SK-N-SH treated with all-trans-retinoic acid at 6 μM for 48 hours (cell line): ENCODE measurements around the gene MYO7A.

Experiments
- ATAC-seq: fragments of 200-7000 bp; cut with Tn5 transposase; 3 replicates; pipeline ENCODE4 v1.9.1; 2020; ENCODE audit warnings: mild to moderate bottlenecking, moderate library complexity
- ARNTL ChIP-seq: fragments of 450-650 bp; formaldehyde crosslinking; IDR thresholded peaks from 2 replicates; pipeline ENCODE4 v1.5.0; 2020; ENCODE audit warnings: low read depth, mild to moderate bottlenecking, moderate library complexity, borderline replicate concordance
- BACH2 ChIP-seq: fragments of 250-450 bp; sonication (Bioruptor Pico); IDR thresholded peaks from 2 replicates; pipeline ENCODE4 v1.9.0; 2021; ENCODE audit warnings: mild to moderate bottlenecking, borderline replicate concordance
- CSDC2 ChIP-seq: fragments of 250-450 bp; sonication (Bioruptor Pico); IDR thresholded peaks from 2 replicates; pipeline ENCODE4 v1.5.0; 2020; ENCODE audit warnings: mild to moderate bottlenecking, moderate library complexity
- CSRNP3 ChIP-seq: fragments of 250-450 bp; sonication (Bioruptor Pico); IDR thresholded peaks from 2 replicates; pipeline ENCODE4 v1.5.1; 2021; ENCODE audit warnings: mild to moderate bottlenecking, moderate library complexity
- ESRRG ChIP-seq: fragments of 250-450 bp; sonication (Bioruptor Pico); IDR thresholded peaks from 2 replicates; pipeline ENCODE4 v1.6.1; 2021; ENCODE audit warnings: mild to moderate bottlenecking
- GLIS3 ChIP-seq: fragments of 250-450 bp; sonication (Bioruptor Pico); IDR thresholded peaks from 2 replicates; pipeline ENCODE4 v1.5.0; 2020; ENCODE audit warnings: mild to moderate bottlenecking, moderate library complexity
- ISL1 ChIP-seq: fragments of 250-450 bp; sonication (Bioruptor Pico); IDR thresholded peaks from 2 replicates; pipeline ENCODE4 v2.1.2; 2022; ENCODE audit warnings: mild to moderate bottlenecking, moderate library complexity
- PATZ1 ChIP-seq: fragments of 250-450 bp; sonication (Bioruptor Pico); IDR thresholded peaks from 2 replicates; pipeline ENCODE4 v1.8.0; 2020; ENCODE audit warnings: mild to moderate bottlenecking, moderate library complexity, borderline replicate concordance
- POU6F1 ChIP-seq: fragments of 250-450 bp; sonication (Bioruptor Pico); IDR thresholded peaks from 2 replicates; pipeline ENCODE4 v1.8.0; 2021; ENCODE audit warnings: low read depth, mild to moderate bottlenecking, moderate library complexity, borderline replicate concordance
- PPARA ChIP-seq: fragments of 250-450 bp; sonication (Bioruptor Pico); IDR thresholded peaks from 2 replicates; pipeline ENCODE4 v1.5.0; 2020; ENCODE audit warnings: mild to moderate bottlenecking, borderline replicate concordance
- RARB ChIP-seq: fragments of 250-450 bp; sonication (Bioruptor Pico); IDR thresholded peaks from 2 replicates; pipeline ENCODE4 v1.8.0; 2021; ENCODE audit warnings: mild to moderate bottlenecking, moderate library complexity
- SNAI2 ChIP-seq: fragments of 250-450 bp; sonication (Bioruptor Pico); IDR thresholded peaks from 2 replicates; pipeline ENCODE4 v1.5.0; 2020; ENCODE audit warnings: mild to moderate bottlenecking, moderate library complexity
- TCF4 ChIP-seq: fragments of 250-450 bp; sonication (Bioruptor Pico); IDR thresholded peaks from 2 replicates; pipeline ENCODE4 v1.8.0; 2021; ENCODE audit warnings: mild to moderate bottlenecking, moderate library complexity, borderline replicate concordance
- TOX ChIP-seq: fragments of 250-450 bp; sonication (Bioruptor Pico); IDR thresholded peaks from 2 replicates; pipeline ENCODE4 v1.8.0; 2021; ENCODE audit warnings: mild to moderate bottlenecking, moderate library complexity, borderline replicate concordance
- ZC3H10 ChIP-seq: fragments of 250-450 bp; sonication (Bioruptor Pico); IDR thresholded peaks from 2 replicates; pipeline ENCODE4 v1.5.1; 2021; ENCODE audit warnings: mild to moderate bottlenecking, moderate library complexity
- ZFP3 ChIP-seq: fragments of 250-450 bp; sonication (Bioruptor Pico); IDR thresholded peaks from 2 replicates; pipeline ENCODE4 v1.5.0; 2020; ENCODE audit warnings: mild to moderate bottlenecking, moderate library complexity
- ZFP30 ChIP-seq: fragments of 450-650 bp; formaldehyde crosslinking; IDR thresholded peaks from 2 replicates; pipeline ENCODE4 v1.5.0; 2022; ENCODE audit warnings: mild to moderate bottlenecking, moderate library complexity
- ZNF70 ChIP-seq: fragments of 450-650 bp; formaldehyde crosslinking; IDR thresholded peaks from 2 replicates; pipeline ENCODE4 v1.5.0; 2020; ENCODE audit warnings: mild to moderate bottlenecking, moderate library complexity
- ZNF8 ChIP-seq: fragments of 450-650 bp; formaldehyde crosslinking; IDR thresholded peaks from 2 replicates; pipeline ENCODE4 v1.5.0; 2020; ENCODE audit warnings: mild to moderate bottlenecking, moderate library complexity
- TF ChIP-seq, protein P1 (sequence below): fragments of 250-450 bp; sonication (Bioruptor Pico); IDR thresholded peaks from 2 replicates; pipeline ENCODE4 v1.5.0; 2020; ENCODE audit warnings: mild to moderate bottlenecking, moderate library complexity

The MYO7A gene

DNA sequence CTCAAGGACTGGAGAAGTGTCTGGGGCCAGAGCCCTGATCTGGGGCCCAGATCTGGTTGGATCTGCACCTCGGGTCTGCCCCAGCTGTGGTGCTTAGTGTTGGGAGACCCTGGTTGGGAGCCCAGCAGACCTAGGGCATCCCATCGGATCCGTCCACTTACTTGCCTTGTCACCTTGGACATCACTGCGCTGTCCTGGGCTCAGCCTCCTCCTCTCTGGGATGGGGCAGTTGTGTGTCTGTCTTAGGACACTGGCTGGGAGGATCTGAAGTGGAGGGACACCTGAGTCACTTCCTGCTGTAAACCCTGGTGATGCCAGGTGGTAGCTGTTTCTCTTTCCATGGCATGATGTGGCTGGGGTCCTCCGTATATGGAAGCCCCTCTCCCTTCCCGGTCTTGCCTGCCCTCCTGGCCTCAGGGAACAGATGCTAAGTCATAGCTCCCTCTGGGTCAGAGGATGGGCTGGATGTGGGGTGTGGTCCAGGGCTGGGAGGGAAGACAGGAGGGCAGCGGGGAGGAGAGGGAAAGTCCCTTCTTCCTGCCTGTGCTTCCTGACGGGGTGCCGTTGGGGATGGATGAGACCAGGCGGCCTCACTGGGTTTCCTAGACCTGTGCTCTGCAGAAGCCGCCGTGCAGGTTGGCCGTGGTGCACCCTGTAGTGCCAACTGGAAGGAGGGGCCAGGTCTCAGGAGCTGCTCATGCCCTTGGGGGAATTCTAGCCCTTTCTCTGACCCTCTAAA lies 37.5 kb upstream of the MYO7A start:
- ATAC-seq, result peak; percentile 8
- TF ChIP-seq PATZ1 (CRISPR knock-in tag) (no peak), PPARA (CRISPR knock-in tag) (no peak), BACH2 (no peak), ZC3H10 (CRISPR knock-in tag) (no peak), TCF4 (CRISPR knock-in tag) (no peak), RARB (CRISPR knock-in tag) (no peak), POU6F1 (no peak), CSDC2 (no peak), ZFP30 (CRISPR knock-in tag) (no peak), ZFP3 (CRISPR knock-in tag) (no peak), ZNF70 (CRISPR knock-in tag) (no peak), CSRNP3 (CRISPR knock-in tag) (no peak), ISL1 (no peak), SNAI2 (CRISPR knock-in tag) (no peak), GLIS3 (CRISPR knock-in tag) (no peak), ARNTL (CRISPR knock-in tag) (no peak)

- peak; percentile 98 for ATAC-seq
- TF ChIP-seq ZNF8 (CRISPR knock-in tag) (peak; percentile 88), TCF4 (CRISPR knock-in tag) (no peak)
- TF ChIP-seq, all 23 proteins: peak for 1
Observed at GRCh38 chr11:77091146-77091940, 36.7 kb upstream of the MYO7A start.

DNA sequence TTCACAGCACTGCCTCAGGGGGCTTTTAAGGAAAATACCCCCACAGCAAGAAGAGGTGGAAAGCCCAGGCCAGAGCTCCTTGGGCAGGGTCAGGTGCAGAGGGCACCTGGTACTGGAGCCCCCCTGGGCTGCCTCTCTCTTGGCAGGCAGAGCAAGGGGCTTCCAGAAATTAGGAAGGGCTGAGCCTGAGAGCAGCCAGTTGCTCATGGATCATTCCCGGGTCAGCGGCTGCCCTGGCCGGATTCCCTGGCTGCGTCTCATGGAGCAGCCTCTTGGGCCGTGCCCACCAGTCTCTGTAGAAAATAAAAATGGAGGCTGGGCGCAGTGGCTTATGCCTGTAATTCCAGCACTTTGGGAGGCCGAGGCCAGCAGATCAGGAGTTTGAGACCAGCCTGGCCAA lies 35.7 kb upstream of the MYO7A start:
- TF ChIP-seq ZFP30 (CRISPR knock-in tag) (no peak), CSDC2 (no peak), TOX (CRISPR knock-in tag) (no peak), SNAI2 (CRISPR knock-in tag) (no peak), GLIS3 (CRISPR knock-in tag) (no peak), ZFP3 (CRISPR knock-in tag) (no peak), POU6F1 (no peak), ISL1 (no peak), ZC3H10 (CRISPR knock-in tag) (no peak), BACH2 (no peak), CSRNP3 (CRISPR knock-in tag) (no peak), ESRRG (CRISPR knock-in tag) (no peak)
- TF ChIP-seq, protein P1, sequence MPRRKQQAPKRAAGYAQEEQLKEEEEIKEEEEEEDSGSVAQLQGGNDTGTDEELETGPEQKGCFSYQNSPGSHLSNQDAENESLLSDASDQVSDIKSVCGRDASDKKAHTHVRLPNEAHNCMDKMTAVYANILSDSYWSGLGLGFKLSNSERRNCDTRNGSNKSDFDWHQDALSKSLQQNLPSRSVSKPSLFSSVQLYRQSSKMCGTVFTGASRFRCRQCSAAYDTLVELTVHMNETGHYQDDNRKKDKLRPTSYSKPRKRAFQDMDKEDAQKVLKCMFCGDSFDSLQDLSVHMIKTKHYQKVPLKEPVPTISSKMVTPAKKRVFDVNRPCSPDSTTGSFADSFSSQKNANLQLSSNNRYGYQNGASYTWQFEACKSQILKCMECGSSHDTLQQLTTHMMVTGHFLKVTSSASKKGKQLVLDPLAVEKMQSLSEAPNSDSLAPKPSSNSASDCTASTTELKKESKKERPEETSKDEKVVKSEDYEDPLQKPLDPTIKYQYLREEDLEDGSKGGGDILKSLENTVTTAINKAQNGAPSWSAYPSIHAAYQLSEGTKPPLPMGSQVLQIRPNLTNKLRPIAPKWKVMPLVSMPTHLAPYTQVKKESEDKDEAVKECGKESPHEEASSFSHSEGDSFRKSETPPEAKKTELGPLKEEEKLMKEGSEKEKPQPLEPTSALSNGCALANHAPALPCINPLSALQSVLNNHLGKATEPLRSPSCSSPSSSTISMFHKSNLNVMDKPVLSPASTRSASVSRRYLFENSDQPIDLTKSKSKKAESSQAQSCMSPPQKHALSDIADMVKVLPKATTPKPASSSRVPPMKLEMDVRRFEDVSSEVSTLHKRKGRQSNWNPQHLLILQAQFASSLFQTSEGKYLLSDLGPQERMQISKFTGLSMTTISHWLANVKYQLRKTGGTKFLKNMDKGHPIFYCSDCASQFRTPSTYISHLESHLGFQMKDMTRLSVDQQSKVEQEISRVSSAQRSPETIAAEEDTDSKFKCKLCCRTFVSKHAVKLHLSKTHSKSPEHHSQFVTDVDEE, result no peak
- ATAC-seq, result no peak
